Vagina (tissue), 2 donors: Measurements from ENCODE around the gene ELK4.

ENCODE experiments used
- CTCF ChIP-seq, 3 experiments: fragments of 450-650 bp in 2 of 3; fragments of 200-600 bp in 1 of 3; sonication (generic) in 1 of 3; IDR thresholded peaks; one replicate each; pipeline ENCODE4 v1.5.1; 2017 to 2019; ENCODE audit warnings: antibody characterized with exemption in 3 of 3, mild to moderate bottlenecking in 2 of 3, moderate library complexity in 2 of 3
- POLR2A ChIP-seq, 2 donors: fragments of 450-650 bp; IDR thresholded peaks; one replicate each; pipeline ENCODE4 v1.6.1; 2017; ENCODE audit warnings: antibody characterized with exemption in 2 of 2, mild to moderate bottlenecking in 2 of 2, moderate library complexity in 2 of 2

GRCh38 chr1:205661429-205662134 lies 29.8 kb upstream of the ELK4 start:
- TF ChIP-seq CTCF (IDR thresholded peaks at IDR 0.05) (no peak), POLR2A (IDR thresholded peaks at IDR 0.05) (no peak)
